Dendritic cell treated with granulocyte-macrophage colony-stimulating factor and Interleukin-4, amounts not matched to agents 40 ng/mL and 50 ng/mL, for 4 days (primary cell): ENCODE measurements around the gene TXNL4B.

ENCODE experiments used
- H3K27ac Mint-ChIP-seq: one replicate; pipeline ENCODE4 v1.8.0; 2022; ENCODE audit warnings: mild to moderate bottlenecking, mixed read lengths
- H3K27me3 Mint-ChIP-seq: one replicate; pipeline ENCODE4 v1.8.0; 2022; ENCODE audit warnings: mild to moderate bottlenecking, mixed read lengths
- H3K36me3 Mint-ChIP-seq: one replicate; pipeline ENCODE4 v1.8.0; 2022; ENCODE audit warnings: low read depth, mixed read lengths
- H3K4me1 Mint-ChIP-seq: one replicate; pipeline ENCODE4 v1.8.0; 2022; ENCODE audit warnings: low read depth, mixed read lengths
- H3K4me3 Mint-ChIP-seq: one replicate; pipeline ENCODE4 v1.8.0; 2022; ENCODE audit warnings: mild to moderate bottlenecking, moderate library complexity, mixed read lengths
- H3K9me3 Mint-ChIP-seq: one replicate; pipeline ENCODE4 v1.8.0; 2022; ENCODE audit warnings: mixed read lengths
- intact Hi-C: fragments of 100-400 bp; cut with micrococcal nuclease; formaldehyde crosslinking; loops from one replicate; pipeline ENCODE4 v1.15.0; 2022

The TXNL4B gene

GRCh38 chr16:72051818-72052217, 41.6 kb downstream of the TXNL4B start:
- H3K4me3 Mint-ChIP-seq: peak overlapping the region; percentile 42
- H3K27me3 Mint-ChIP-seq: no peaks in the 10 kb centered on the region
- no peak overlapping the region for H3K27ac Mint-ChIP-seq
- peaks cover 19% of the 10 kb centered on the region for H3K9me3 Mint-ChIP-seq
- intact Hi-C loops: no loop called here
- peaks cover 55% of the 10 kb centered on the region for H3K4me1 Mint-ChIP-seq
- H3K36me3 Mint-ChIP-seq: peaks cover 17% of the 10 kb centered on the region

- Mint-ChIP-seq H3K27ac (no peak overlapping the region), H3K4me1 (peaks cover 50% of the 10 kb centered on the region), H3K36me3 (peaks cover 17% of the 10 kb centered on the region), H3K27me3 (no peaks in the 10 kb centered on the region), H3K9me3 (peaks cover 19% of the 10 kb centered on the region), H3K4me3 (no peak overlapping the region)
- intact Hi-C loops: no loop called here
Measured at GRCh38 chr16:72050769-72051464, 42.5 kb downstream of the TXNL4B start.

- Mint-ChIP-seq H3K4me1 (peaks cover 33% of the 10 kb centered on the region), H3K27ac (no peak overlapping the region), H3K36me3 (peaks cover 17% of the 10 kb centered on the region), H3K27me3 (no peaks in the 10 kb centered on the region), H3K4me3 (no peak overlapping the region), H3K9me3 (peaks cover 19% of the 10 kb centered on the region)
- intact Hi-C loops: no loop called here
Measured at GRCh38 chr16:72049110-72049509, 44.3 kb downstream of the TXNL4B start.

GRCh38 chr16:72044825-72045359, 48.5 kb downstream of the TXNL4B start:
- H3K9me3 Mint-ChIP-seq: peaks cover 14% of the 10 kb centered on the region
- no peaks in the 10 kb centered on the region for H3K27me3 Mint-ChIP-seq
- no peak overlapping the region for H3K27ac Mint-ChIP-seq
- H3K4me3 Mint-ChIP-seq: no peak overlapping the region
- peaks cover 9% of the 10 kb centered on the region for H3K4me1 Mint-ChIP-seq
- intact Hi-C loops: no loop called here
- H3K36me3 Mint-ChIP-seq: peaks cover 34% of the 10 kb centered on the region

GRCh38 chr16:72044296-72044695, 49.1 kb downstream of the TXNL4B start:
- intact Hi-C loops: no loop called here
- Mint-ChIP-seq H3K27ac (no peak overlapping the region), H3K9me3 (peaks cover 8% of the 10 kb centered on the region)

GRCh38 chr16:72043539-72043938, 49.9 kb downstream of the TXNL4B start:
- intact Hi-C loops: no loop called here
- peaks cover 22% of the 10 kb centered on the region for H3K36me3 Mint-ChIP-seq
- H3K9me3 Mint-ChIP-seq: peaks cover under 1% of the 10 kb centered on the region
- H3K4me1 Mint-ChIP-seq: peaks cover 7% of the 10 kb centered on the region
- H3K4me3 Mint-ChIP-seq: no peak overlapping the region
- no peak overlapping the region for H3K27ac Mint-ChIP-seq
- no peaks in the 10 kb centered on the region for H3K27me3 Mint-ChIP-seq

More at GRCh38 chr16:72044296-72044695, 49.1 kb downstream of the TXNL4B start:
- Mint-ChIP-seq H3K27me3 (no peaks in the 10 kb centered on the region), H3K4me1 (peaks cover 7% of the 10 kb centered on the region), H3K4me3 (no peak overlapping the region), H3K36me3 (peaks cover 28% of the 10 kb centered on the region)

- Mint-ChIP-seq H3K4me3 (no peak overlapping the region), H3K9me3 (no peaks in the 10 kb centered on the region), H3K36me3 (peaks cover 22% of the 10 kb centered on the region), H3K4me1 (peaks cover 7% of the 10 kb centered on the region), H3K27me3 (no peaks in the 10 kb centered on the region), H3K27ac (no peak overlapping the region)
- intact Hi-C loops: no loop called here
Measured at GRCh38 chr16:72043058-72043457, 50.4 kb downstream of the TXNL4B start.

- no peak overlapping the region for H3K27ac Mint-ChIP-seq
- peaks cover 22% of the 10 kb centered on the region for H3K36me3 Mint-ChIP-seq
- peaks cover 7% of the 10 kb centered on the region for H3K4me1 Mint-ChIP-seq
- no peak overlapping the region for H3K4me3 Mint-ChIP-seq
- no peaks in the 10 kb centered on the region for H3K9me3 Mint-ChIP-seq
- H3K27me3 Mint-ChIP-seq: no peaks in the 10 kb centered on the region
- intact Hi-C loops: no loop called here
Measured at GRCh38 chr16:72042157-72042660, 51.2 kb downstream of the TXNL4B start.

- intact Hi-C loops: no loop called here
Measured at GRCh38 chr16:72036098-72036497, 57.3 kb downstream of the TXNL4B start.

More at GRCh38 chr16:72036098-72036497, 57.3 kb downstream of the TXNL4B start:
- Mint-ChIP-seq H3K27ac (no peak overlapping the region), H3K36me3 (peaks cover 14% of the 10 kb centered on the region), H3K4me3 (no peak overlapping the region), H3K4me1 (no peaks in the 10 kb centered on the region), H3K9me3 (no peaks in the 10 kb centered on the region), H3K27me3 (no peaks in the 10 kb centered on the region)
